Measurements from ENCODE around the gene DIPK1C. TPM values are rescaled to one million over a fixed set of nuclear protein-coding genes. Genes with fewer than 3 reads are reported as not detected.

The DIPK1C gene
- total RNA-seq, 1 experiment from 2014 or later, result 0.26 TPM

GRCh38 chr18:74427442-74428112 lies 29.5 kb downstream of the DIPK1C start:
- no TSS peak for BruUV-seq (replicated peaks)
- DNase-seq (ENCODE audit: low read depth, low spot score), result no peak

GRCh38 chr18:74425876-74426275 lies 31.2 kb downstream of the DIPK1C start:
- ATAC-seq, result no peak
- H3K27me3 ChIP-seq (ENCODE audit: control insufficient read depth, insufficient read depth, low read length), result peaks cover 5% of the 10 kb centered on the region; the same call in 1 of the 2 replicates
- intact Hi-C loops (cut with micrococcal nuclease; ENCODE audit: unreplicated experiment), result no loop called here
- POLR2A ChIA-PET, result no interaction called here
- in situ Hi-C loops (cut with HindIII; ENCODE audit: low pct_unique_long_range_greater_than_20kb, low sequenced_read_pairs), result no loop called here
- no peaks in the 10 kb centered on the region for H3K4me1 ChIP-seq (ENCODE audit: control insufficient read depth, insufficient read depth, low read length)
- no TSS peak for BruUV-seq (replicated peaks)
- H3K9me3 ChIP-seq (ENCODE audit: control insufficient read depth, insufficient read depth, low read depth, low read length), result no peaks in the 10 kb centered on the region; the same call in 1 of the 2 replicates
- no peaks in the 10 kb centered on the region for H3K36me3 ChIP-seq (ENCODE audit: control insufficient read depth, insufficient read depth, low read length)
- no peak overlapping the region for H3K27ac ChIP-seq (ENCODE audit: low read length)
- CTCF ChIA-PET, result no interaction called here
- no peak for DNase-seq (ENCODE audit: low read depth, low spot score)
- no peak overlapping the region for H3K4me3 ChIP-seq (ENCODE audit: low read depth in 2 of 2, low read length in 2 of 2)
- TF ChIP-seq TCF7L2 (IDR thresholded peaks at IDR 0.05; ENCODE audit: low read depth, low read length) (no peak), SIN3A (IDR thresholded peaks at IDR 0.05; ENCODE audit: borderline replicate concordance, insufficient read depth, low read depth, low read length) (no peak), REST (IDR thresholded peaks at IDR 0.05; ENCODE audit: insufficient read depth in 1 of 2, low read depth in 2 of 2, low read length in 1 of 2) (no peak), CTCF (IDR thresholded peaks at IDR 0.05) (no peak), POLR2AphosphoS5 (IDR thresholded peaks at IDR 0.05; ENCODE audit: low read depth, low read length) (no peak)

More at GRCh38 chr18:74427442-74428112, 29.5 kb downstream of the DIPK1C start:
- in situ Hi-C loops (cut with HindIII; ENCODE audit: low pct_unique_long_range_greater_than_20kb, low sequenced_read_pairs) (no loop called here), intact Hi-C loops (cut with micrococcal nuclease; ENCODE audit: unreplicated experiment) (no loop called here)
- no peaks in the 10 kb centered on the region for H3K4me1 ChIP-seq (ENCODE audit: control insufficient read depth, insufficient read depth, low read length)
- no peaks in the 10 kb centered on the region for H3K36me3 ChIP-seq (ENCODE audit: control insufficient read depth, insufficient read depth, low read length)
- no peak for ATAC-seq
- H3K27ac ChIP-seq (ENCODE audit: low read length), result no peak overlapping the region
- no peaks in the 10 kb centered on the region; the same call in 1 of the 2 replicates for H3K9me3 ChIP-seq (ENCODE audit: control insufficient read depth, insufficient read depth, low read depth, low read length)
- CTCF ChIA-PET, result no interaction called here
- peaks cover 5% of the 10 kb centered on the region; the same call in 1 of the 2 replicates for H3K27me3 ChIP-seq (ENCODE audit: control insufficient read depth, insufficient read depth, low read length)
- no peak overlapping the region for H3K4me3 ChIP-seq (ENCODE audit: low read depth in 2 of 2, low read length in 2 of 2)
- POLR2A ChIA-PET, result no interaction called here
- TF ChIP-seq TCF7L2 (IDR thresholded peaks at IDR 0.05; ENCODE audit: low read depth, low read length) (no peak), REST (IDR thresholded peaks at IDR 0.05; ENCODE audit: insufficient read depth in 1 of 2, low read depth in 2 of 2, low read length in 1 of 2) (no peak), POLR2AphosphoS5 (IDR thresholded peaks at IDR 0.05; ENCODE audit: low read depth, low read length) (no peak), SIN3A (IDR thresholded peaks at IDR 0.05; ENCODE audit: borderline replicate concordance, insufficient read depth, low read depth, low read length) (no peak), CTCF (IDR thresholded peaks at IDR 0.05) (no peak)

Measured in Panc1 (cell line).